UCSD-AML1 (cell line): Measurements from ENCODE around the gene SMOC1.

Experiments
- DNase-seq: peaks from one replicate; lab custom pipeline; 2025; ENCODE audit not compliant: unreplicated experiment; lab: John Stamatoyannopoulos, UW

Gene SMOC1

DNA sequence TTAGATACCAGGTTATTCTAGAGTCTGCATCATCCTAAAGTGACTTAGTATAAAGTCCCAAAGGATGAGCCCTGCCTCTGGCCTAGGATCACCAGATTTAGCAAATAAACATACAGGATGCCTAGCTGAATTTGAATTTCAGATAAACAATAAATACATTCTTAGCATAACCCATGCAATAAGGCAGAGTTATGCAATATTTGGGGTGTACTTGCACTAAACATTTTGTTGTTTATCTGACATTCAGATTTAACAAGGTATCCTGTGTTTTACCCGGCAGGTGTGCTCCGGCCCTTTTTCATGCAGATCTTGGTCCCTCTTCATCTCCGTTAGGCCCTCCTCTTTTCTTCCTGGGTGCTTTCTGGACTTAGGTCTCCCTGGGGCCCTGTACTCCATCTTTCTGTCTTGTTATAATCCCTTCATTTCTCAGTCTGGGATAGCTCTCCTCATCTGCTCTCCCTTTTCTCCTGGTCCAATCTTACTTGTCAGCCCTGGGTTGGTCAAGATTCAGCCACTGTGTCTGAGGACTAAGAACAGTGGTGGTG is 18.1 kb upstream of the SMOC1 start:
- no peak for DNase-seq

GRCh38 chr14:69863083-69863482 is 16.1 kb upstream of the SMOC1 start:
- no peak for DNase-seq

DNA sequence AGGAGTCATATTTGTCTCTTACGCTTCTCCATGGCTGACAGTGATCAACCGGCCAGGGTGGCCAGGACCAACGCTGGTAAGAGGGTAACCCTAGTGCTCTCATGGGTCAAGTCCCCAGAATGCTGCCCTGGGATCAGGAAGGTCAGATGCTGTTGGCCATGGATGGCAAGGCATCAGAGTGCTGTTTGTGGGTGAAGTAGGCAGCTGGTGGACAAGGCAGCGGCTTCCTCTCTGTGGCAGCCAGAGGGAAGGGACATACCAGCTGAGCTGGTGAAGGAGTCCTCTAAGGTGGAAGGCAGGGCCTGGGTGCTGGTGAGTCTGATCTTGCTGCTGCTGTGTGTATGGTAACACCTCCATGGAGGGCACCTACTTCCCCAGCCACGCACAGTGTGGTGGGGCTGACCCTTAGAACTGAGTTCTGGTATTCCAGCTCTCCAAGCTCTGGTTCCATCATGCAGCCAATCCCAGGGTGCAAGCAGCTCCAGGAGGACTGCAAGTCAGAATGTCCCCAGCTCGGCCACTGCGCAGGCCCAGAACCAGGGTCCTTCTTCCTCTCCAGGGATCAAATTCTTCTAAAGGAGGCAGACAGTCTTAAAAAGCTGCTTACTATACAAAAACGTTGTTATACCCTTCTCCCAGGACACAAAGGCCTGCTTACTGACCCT is 13.4 kb upstream of the SMOC1 start:
- DNase-seq = no peak

DNA sequence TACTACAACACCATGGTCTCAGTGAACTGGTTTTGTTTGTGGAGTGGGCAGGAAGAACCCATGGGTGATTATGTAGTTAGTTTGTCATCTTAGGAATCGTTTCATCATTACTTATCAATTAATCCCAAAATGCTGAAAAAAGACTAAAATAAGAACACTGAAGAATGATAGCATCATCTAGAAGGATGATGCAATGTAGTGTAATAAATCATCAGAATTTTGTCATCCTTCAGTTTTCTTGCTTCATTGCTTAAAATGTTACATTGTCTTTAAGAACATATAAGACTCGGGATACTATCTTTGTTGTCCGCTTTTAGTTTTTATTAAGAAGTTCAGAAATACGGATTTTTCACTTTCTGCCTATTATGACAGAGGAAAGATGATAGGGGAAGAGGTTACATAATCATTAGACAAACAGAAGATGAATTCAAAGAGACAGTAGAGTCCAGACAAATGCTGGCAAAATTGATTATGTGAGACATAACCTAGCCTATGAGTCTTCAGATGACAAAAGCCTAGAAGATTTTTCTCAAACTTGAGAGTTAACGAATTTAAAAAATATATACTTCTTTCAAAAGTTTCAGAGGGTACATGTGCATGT is 10.8 kb upstream of the SMOC1 start:
- no peak for DNase-seq

DNA sequence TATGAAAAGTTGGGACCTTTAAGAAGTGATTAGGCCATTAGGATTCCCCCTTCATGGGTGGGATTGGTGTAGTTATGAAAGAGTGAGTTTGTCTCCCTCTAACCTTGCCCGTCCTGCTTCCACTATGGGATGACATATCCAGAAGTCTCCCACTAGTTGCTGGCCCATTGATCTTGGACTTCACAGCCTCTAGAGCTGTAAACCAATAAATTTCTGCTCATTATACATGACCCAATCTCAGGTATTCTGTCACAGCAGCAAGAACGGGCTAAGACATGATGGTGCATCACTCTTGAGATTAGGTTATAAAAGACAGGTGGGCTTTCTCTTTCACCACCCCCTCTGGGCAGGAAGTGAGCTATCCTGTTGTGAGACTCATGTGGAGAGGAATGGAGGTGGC is 8.6 kb upstream of the SMOC1 start:
- no peak for DNase-seq

GRCh38 chr14:69873877-69874780 is 5.1 kb upstream of the SMOC1 start:
- DNase-seq = no peak

- DNase-seq = no peak
Observed at GRCh38 chr14:69876221-69876847, 2.9 kb upstream of the SMOC1 start.

DNA sequence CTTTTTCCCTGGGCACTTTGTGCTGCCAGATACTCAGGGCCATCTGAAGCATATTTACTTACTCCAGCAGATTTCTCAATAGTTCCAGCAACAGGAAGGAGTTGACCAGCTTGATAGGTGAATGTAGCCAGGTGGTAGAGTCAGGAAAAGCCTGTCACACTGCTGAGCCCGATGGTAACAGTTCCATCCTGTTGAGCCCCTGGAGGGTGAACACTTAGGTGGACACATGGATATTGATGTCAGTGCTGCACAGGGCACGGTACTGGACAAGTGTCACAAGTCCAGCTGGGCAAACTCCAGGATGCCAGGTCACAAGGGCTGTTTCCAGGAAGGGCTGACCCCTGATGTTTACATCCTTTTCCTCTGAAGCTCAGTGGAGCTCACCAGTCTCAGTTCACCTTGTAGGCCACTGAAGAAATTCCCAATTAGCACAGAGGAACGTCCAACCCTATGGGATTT is 2.3 kb upstream of the SMOC1 start:
- no peak for DNase-seq

GRCh38 chr14:69877492-69877891 is 1.7 kb upstream of the SMOC1 start:
- DNase-seq = no peak

DNA sequence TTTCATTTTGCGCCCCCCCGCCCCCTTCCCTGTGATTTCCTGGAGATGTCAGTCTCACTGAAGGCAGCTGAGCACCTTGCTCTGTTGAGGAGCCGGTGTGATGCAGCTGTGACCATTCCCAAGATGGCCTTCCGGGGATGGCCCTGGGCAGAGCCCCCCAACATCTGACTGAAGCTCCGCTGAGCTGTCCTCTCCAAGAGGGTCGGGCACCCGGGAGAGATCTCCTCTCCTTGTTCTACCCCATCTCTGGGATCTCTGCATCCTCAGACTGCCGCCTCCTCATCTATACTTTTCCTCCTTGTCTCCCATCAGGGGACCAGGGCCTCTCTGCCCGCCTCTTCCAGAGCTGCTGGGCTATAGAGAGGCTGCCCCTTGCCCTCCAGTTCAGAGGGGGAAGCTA is 965 bp upstream of the SMOC1 start:
- no peak for DNase-seq

DNA sequence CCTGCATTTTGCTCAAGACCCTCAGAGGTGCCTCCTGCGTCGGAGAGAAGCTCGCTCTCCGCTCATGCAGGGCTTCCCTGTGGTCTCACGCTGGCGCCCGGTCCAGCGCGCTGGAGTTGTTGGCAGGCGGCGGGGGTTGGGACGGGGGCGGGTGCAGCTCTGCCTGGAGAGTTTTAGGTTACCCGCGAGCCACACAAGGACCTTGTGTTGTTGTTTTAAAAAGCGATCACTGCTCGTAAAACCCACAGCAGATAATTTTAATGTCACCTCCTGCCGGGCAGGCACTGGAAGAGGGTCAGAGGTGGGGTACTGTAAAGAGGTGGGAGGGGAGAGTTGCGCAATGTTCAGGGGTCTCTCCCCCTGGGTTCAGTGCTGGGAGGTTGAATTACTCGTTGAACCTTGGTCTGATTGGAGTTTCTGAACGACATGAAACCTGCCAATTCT is 850 bp downstream of the SMOC1 start:
- no peak for DNase-seq

GRCh38 chr14:69880893-69881292 is 1.7 kb downstream of the SMOC1 start:
- DNase-seq = no peak

GRCh38 chr14:69882116-69882864 is 3.1 kb downstream of the SMOC1 start:
- DNase-seq = no peak

DNA sequence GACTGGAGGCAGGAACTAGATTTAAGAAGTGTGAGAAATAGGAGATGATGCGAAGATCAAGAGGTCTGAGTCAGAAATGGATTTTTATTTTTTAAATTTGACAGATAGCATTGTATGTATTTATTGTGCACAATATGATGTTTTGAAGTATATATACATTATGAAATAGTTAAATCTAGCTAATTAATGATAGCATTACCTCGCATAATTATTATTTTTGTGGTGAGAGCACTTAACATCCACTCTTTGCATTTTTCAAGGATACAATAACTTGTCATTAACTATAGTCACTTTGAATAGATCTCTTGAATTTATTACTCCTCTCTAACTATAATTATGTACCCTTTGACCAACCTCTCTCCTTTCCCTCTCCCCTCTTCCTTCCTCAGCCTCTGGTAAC is 3.7 kb downstream of the SMOC1 start:
- no peak for DNase-seq

- no peak for DNase-seq
Observed at GRCh38 chr14:69886453-69887242, 7.4 kb downstream of the SMOC1 start.

- DNase-seq = no peak
Observed at GRCh38 chr14:69887740-69888657, 8.8 kb downstream of the SMOC1 start.

DNA sequence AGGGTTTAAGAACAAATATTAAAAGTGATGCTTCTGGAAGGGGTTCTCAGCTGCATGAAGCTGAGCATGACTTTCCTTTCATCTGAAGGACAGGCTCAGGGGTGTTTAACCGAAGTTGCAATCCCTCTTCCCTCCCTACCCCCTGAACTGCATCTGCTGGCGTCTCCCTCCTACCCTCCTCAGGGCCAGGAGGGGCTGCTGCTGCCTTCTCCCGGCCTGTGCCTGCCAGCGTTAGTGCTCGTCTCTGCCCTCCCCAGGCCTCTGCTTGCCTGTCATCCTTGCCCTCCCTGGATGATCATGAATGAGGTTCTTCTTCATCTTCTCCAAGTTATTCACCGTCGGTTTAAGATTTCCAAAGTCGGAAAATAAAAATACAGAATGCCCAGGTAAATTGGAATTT is 12.2 kb downstream of the SMOC1 start:
- no peak for DNase-seq

- no peak for DNase-seq
Observed at GRCh38 chr14:69895109-69895508, 15.9 kb downstream of the SMOC1 start.

GRCh38 chr14:69896080-69896479 is 16.9 kb downstream of the SMOC1 start:
- DNase-seq = no peak
